Muscle of arm (tissue), 12 donors: Measurements from ENCODE around the gene ELAVL1. TPM values are rescaled to one million over a fixed set of nuclear protein-coding genes. Genes with fewer than 3 reads are reported as not detected.
"Not testable (repeated sequence)": the region's sequence is repeated elsewhere in the genome, so short reads cannot be mapped to it uniquely, and the experiment has no call there.

ENCODE experiments used
- DNase-seq: peaks from one replicate; pipeline ENCODE4 v3.0.0-alpha.2; 2013
- polyA plus RNA-seq, 12 donors: library from polyadenylated mRNA; unstranded; fragments of 120-200 nt; gene quantifications; one replicate each; pipeline ENCODE4 v1.2.1, GENCODE V29; 2013; ENCODE audit not compliant: insufficient read length in 12 of 12

The ELAVL1 gene
- polyA plus RNA-seq, 12 donors = 35.9 to 67.7 (median 54.3) TPM; not detected in 1

- DNase-seq = not testable (repeated sequence)
Observed at GRCh38 chr19:8024256-8024655, 18.8 kb upstream of the ELAVL1 start.

- DNase-seq = no peak
Observed at GRCh38 chr19:8023371-8023770, 17.9 kb upstream of the ELAVL1 start.

GRCh38 chr19:8022275-8022674 is 16.8 kb upstream of the ELAVL1 start:
- DNase-seq = no peak

- no peak for DNase-seq
Observed at GRCh38 chr19:8021374-8021773, 15.9 kb upstream of the ELAVL1 start.

GRCh38 chr19:8020681-8021080 is 15.2 kb upstream of the ELAVL1 start:
- DNase-seq = no peak

- DNase-seq = no peak
Observed at GRCh38 chr19:8017808-8018207, 12.4 kb upstream of the ELAVL1 start.

- no peak for DNase-seq
Observed at GRCh38 chr19:8004723-8005513, 523 bp downstream of the ELAVL1 start.

- no peak for DNase-seq
Observed at GRCh38 chr19:8004001-8004400, 1.4 kb downstream of the ELAVL1 start.

- DNase-seq = peak; percentile 73
Observed at GRCh38 chr19:8001995-8002849, 3.2 kb downstream of the ELAVL1 start.

GRCh38 chr19:8001651-8001994 is 3.8 kb downstream of the ELAVL1 start:
- DNase-seq = no peak

- DNase-seq = no peak
Observed at GRCh38 chr19:8000298-8001038, 5.0 kb downstream of the ELAVL1 start.

GRCh38 chr19:7999376-7999775 is 6.1 kb downstream of the ELAVL1 start:
- no peak for DNase-seq

GRCh38 chr19:7997809-7998480 is 7.5 kb downstream of the ELAVL1 start:
- no peak for DNase-seq

GRCh38 chr19:7996883-7997282 is 8.6 kb downstream of the ELAVL1 start:
- no peak for DNase-seq

- no peak for DNase-seq
Observed at GRCh38 chr19:7995810-7996158, 9.7 kb downstream of the ELAVL1 start.

- DNase-seq = no peak
Observed at GRCh38 chr19:7994928-7995809, 10.3 kb downstream of the ELAVL1 start.

- DNase-seq = no peak
Observed at GRCh38 chr19:7994114-7994513, 11.3 kb downstream of the ELAVL1 start.

- no peak for DNase-seq
Observed at GRCh38 chr19:7993560-7993959, 11.9 kb downstream of the ELAVL1 start.

GRCh38 chr19:7992575-7992974 is 12.9 kb downstream of the ELAVL1 start:
- DNase-seq = no peak

- DNase-seq = no peak
Observed at GRCh38 chr19:7989071-7989575, 16.3 kb downstream of the ELAVL1 start.

GRCh38 chr19:7988307-7988706 is 17.1 kb downstream of the ELAVL1 start:
- DNase-seq = no peak
